ENCODE data around the gene PNPO.

GRCh38 chr17:47998044-47998443, 56.7 kb downstream of the PNPO start:
- TF ChIP-seq CTCF (IDR thresholded peaks at IDR 0.05) (no peak), POLR2A (IDR thresholded peaks at IDR 0.05) (no peak)

All from thyroid gland (tissue), 4 donors.